Measurements from ENCODE around the gene ARID3B. TPM values are rescaled to one million over a fixed set of nuclear protein-coding genes. Genes with fewer than 3 reads are reported as not detected.

Gene ARID3B
- total RNA-seq, 1 experiment from 2014 or later: 12.7 TPM

GRCh38 chr15:74543043-74543422, 2.0 kb downstream of the ARID3B start:
- BruUV-seq (replicated peaks): no TSS peak
- no peak for DNase-seq (ENCODE audit: low read depth, low spot score)
- no peak for ATAC-seq
- Histone ChIP-seq H3K4me1 (ENCODE audit: control insufficient read depth, insufficient read depth, low read length) (peaks cover 37% of the 10 kb centered on the region), H3K27me3 (ENCODE audit: control insufficient read depth, insufficient read depth, low read length) (no peaks in the 10 kb centered on the region), H3K9me3 (ENCODE audit: control insufficient read depth, insufficient read depth, low read depth, low read length) (no peaks in the 10 kb centered on the region), H3K27ac (ENCODE audit: low read length) (0 out of 2 replicates have a peak overlapping the region, but pooled peaks have one; percentile 10), H3K36me3 (ENCODE audit: control insufficient read depth, insufficient read depth, low read length) (peaks cover 2% of the 10 kb centered on the region; the same call in 1 of the 2 replicates), H3K4me3 (ENCODE audit: low read depth in 2 of 2, low read length in 2 of 2) (0 out of 4 replicates have a peak overlapping the region, but pooled peaks of 1 of the 2 experiments have one; percentile 6)
- CTCF ChIA-PET: no interaction called here
- in situ Hi-C loops (cut with HindIII; ENCODE audit: low pct_unique_long_range_greater_than_20kb, low sequenced_read_pairs) (no loop called here), intact Hi-C loops (cut with micrococcal nuclease; ENCODE audit: unreplicated experiment) (loop anchor here (5.0 kb wide), 1 partner anchor 161 kb away; no protein-coding TSS in a partner anchor)
- POLR2A ChIA-PET: no interaction called here
- no peak for TF ChIP-seq SIN3A (IDR thresholded peaks at IDR 0.05; ENCODE audit: borderline replicate concordance, insufficient read depth, low read depth, low read length)
- TF ChIP-seq CTCF (IDR thresholded peaks at IDR 0.05): no peak
- no peak for TF ChIP-seq POLR2AphosphoS5 (IDR thresholded peaks at IDR 0.05; ENCODE audit: low read depth, low read length)
- no peak for TF ChIP-seq REST (IDR thresholded peaks at IDR 0.05; ENCODE audit: insufficient read depth in 1 of 2, low read depth in 2 of 2, low read length in 1 of 2)
- TF ChIP-seq TCF7L2 (IDR thresholded peaks at IDR 0.05; ENCODE audit: low read depth, low read length): no peak

- ChIA-PET POLR2A (no interaction called here), CTCF (no interaction called here)
- ATAC-seq (no peak), DNase-seq (ENCODE audit: low read depth, low spot score) (no peak)
- in situ Hi-C loops (cut with HindIII; ENCODE audit: low pct_unique_long_range_greater_than_20kb, low sequenced_read_pairs): no loop called here
- Histone ChIP-seq H3K4me1 (ENCODE audit: control insufficient read depth, insufficient read depth, low read length) (peaks cover 37% of the 10 kb centered on the region), H3K4me3 (ENCODE audit: low read depth in 2 of 2, low read length in 2 of 2) (no peak overlapping the region), H3K36me3 (ENCODE audit: control insufficient read depth, insufficient read depth, low read length) (peaks cover 2% of the 10 kb centered on the region; the same call in 1 of the 2 replicates), H3K27me3 (ENCODE audit: control insufficient read depth, insufficient read depth, low read length) (no peaks in the 10 kb centered on the region), H3K9me3 (ENCODE audit: control insufficient read depth, insufficient read depth, low read depth, low read length) (no peaks in the 10 kb centered on the region), H3K27ac (ENCODE audit: low read length) (no peak overlapping the region)
- BruUV-seq (replicated peaks): no TSS peak
- peak; percentile 37 for TF ChIP-seq CTCF (IDR thresholded peaks at IDR 0.05)
- no peak for TF ChIP-seq REST (IDR thresholded peaks at IDR 0.05; ENCODE audit: insufficient read depth in 1 of 2, low read depth in 2 of 2, low read length in 1 of 2)
- intact Hi-C loops (cut with micrococcal nuclease; ENCODE audit: unreplicated experiment): loop anchor here (5.0 kb wide), 1 partner anchor 161 kb away; no protein-coding TSS in a partner anchor
Measured at GRCh38 chr15:74543583-74543982, 2.6 kb downstream of the ARID3B start.

Data from Panc1 (cell line).